Prostate gland (tissue), 2 donors: ENCODE data around the gene ADISSP.

Experiments
- POLR2A ChIP-seq: fragments of 450-650 bp; IDR thresholded peaks from one replicate; pipeline ENCODE4 v1.6.1; 2016; ENCODE audit warnings: antibody characterized with exemption, mild to moderate bottlenecking
- TF ChIP-seq, protein P1 (sequence below), 4 experiments: fragments of 200-600 bp in 2 of 4; fragments of 450-650 bp in 2 of 4; sonication (generic) in 2 of 4; IDR thresholded peaks; 1 replicate in 3 of 4; 2 replicates in 1 of 4; pipeline ENCODE4 v1.5.1; 2016 to 2019; ENCODE audit warnings: antibody characterized with exemption in 4 of 4, mild to moderate bottlenecking in 2 of 4, moderate library complexity in 2 of 4

DNA sequence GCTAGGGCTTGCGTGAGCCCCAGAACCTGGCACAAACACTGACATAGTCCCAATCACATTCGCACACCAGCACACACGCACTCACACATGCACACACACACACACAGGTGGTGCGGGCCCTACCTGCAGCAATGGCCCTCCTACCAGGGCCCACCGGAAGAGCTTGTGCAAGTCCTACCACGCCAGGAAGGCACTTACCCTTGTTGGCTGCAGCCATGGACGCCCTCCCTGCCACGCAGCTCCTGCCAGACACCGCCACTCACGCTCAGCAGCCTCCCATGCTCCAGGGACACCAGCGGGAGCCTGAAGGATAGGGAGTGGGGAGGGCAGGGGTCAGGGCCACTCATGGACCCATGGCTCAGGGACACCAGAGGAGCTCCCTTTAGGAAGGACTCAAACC, 7.7 kb downstream of the ADISSP start:
- TF ChIP-seq, protein P1, sequence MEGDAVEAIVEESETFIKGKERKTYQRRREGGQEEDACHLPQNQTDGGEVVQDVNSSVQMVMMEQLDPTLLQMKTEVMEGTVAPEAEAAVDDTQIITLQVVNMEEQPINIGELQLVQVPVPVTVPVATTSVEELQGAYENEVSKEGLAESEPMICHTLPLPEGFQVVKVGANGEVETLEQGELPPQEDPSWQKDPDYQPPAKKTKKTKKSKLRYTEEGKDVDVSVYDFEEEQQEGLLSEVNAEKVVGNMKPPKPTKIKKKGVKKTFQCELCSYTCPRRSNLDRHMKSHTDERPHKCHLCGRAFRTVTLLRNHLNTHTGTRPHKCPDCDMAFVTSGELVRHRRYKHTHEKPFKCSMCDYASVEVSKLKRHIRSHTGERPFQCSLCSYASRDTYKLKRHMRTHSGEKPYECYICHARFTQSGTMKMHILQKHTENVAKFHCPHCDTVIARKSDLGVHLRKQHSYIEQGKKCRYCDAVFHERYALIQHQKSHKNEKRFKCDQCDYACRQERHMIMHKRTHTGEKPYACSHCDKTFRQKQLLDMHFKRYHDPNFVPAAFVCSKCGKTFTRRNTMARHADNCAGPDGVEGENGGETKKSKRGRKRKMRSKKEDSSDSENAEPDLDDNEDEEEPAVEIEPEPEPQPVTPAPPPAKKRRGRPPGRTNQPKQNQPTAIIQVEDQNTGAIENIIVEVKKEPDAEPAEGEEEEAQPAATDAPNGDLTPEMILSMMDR (IDR thresholded peaks at IDR 0.05), result no peak
- no peak for TF ChIP-seq POLR2A
